Panc1 (cell line): Measurements from ENCODE around the gene ATG4D. TPM values are rescaled to one million over a fixed set of nuclear protein-coding genes. Genes with fewer than 3 reads are reported as not detected.
A peak's percentile ranks its signal among the peaks of the same experiment; 100 is the strongest.

Experiments
- ATAC-seq: fragments of 200-7000 bp; cut with Tn5 transposase; 2 replicates; pipeline ENCODE4 v1.9.1; 2020; ENCODE audit warnings: mild to moderate bottlenecking, moderate library complexity
- BruUV-seq: library from RNA; stranded (reverse); fragments of 400-500 nt; replicated peaks from 2 replicates; lab custom pipeline; 2021; lab: Mats Ljungman, UMichigan
- CTCF ChIA-PET: fragments of 300-600 bp; sonication (Branson Sonifier 250); formaldehyde crosslinking; loops from one replicate; lab custom pipeline; 2022; ENCODE audit warnings: antibody characterized with exemption; lab: Charles Lee
- POLR2A ChIA-PET: fragments of 300-600 bp; sonication (Branson Sonifier 250); formaldehyde crosslinking; loops from one replicate; lab custom pipeline; 2022; ENCODE audit warnings: antibody characterized with exemption; lab: Charles Lee
- DNase-seq: peaks from one replicate; pipeline ENCODE4 v3.0.0-alpha.2; 2010; ENCODE audit warnings: low read depth, low spot score
- H3K27ac ChIP-seq: 2 replicates; pipeline ENCODE4 v1.5.1; 2011; ENCODE audit warnings: mild to moderate bottlenecking, low read length, inconsistent platforms
- H3K27me3 ChIP-seq: fragments of 200-500 bp; sonication (Bioruptor generic); 2 replicates; pipeline ENCODE4 v1.6.0; 2014; ENCODE audit warnings: low read length, inconsistent platforms; ENCODE audit not compliant: control insufficient read depth, insufficient read depth
- H3K36me3 ChIP-seq: fragments of 200-500 bp; sonication (Bioruptor generic); 2 replicates; pipeline ENCODE4 v1.5.1; 2014; ENCODE audit warnings: inconsistent platforms, mild to moderate bottlenecking, low read length, moderate library complexity; ENCODE audit not compliant: control insufficient read depth, insufficient read depth
- H3K4me1 ChIP-seq: 2 replicates; pipeline ENCODE4 v1.5.1; 2011; ENCODE audit warnings: inconsistent platforms, mild to moderate bottlenecking, low read length, moderate library complexity; ENCODE audit not compliant: control insufficient read depth, insufficient read depth
- H3K4me3 ChIP-seq, 2 experiments: 2 replicates each; pipeline ENCODE4 v1.5.1; 2011 to 2012; ENCODE audit warnings: low read depth in 2 of 2, low read length in 2 of 2, mild to moderate bottlenecking in 2 of 2, inconsistent platforms in 1 of 2, moderate library complexity in 1 of 2
- H3K9me3 ChIP-seq: fragments of 200-500 bp; sonication (Bioruptor generic); 2 replicates; pipeline ENCODE4 v1.5.1; 2014; ENCODE audit warnings: low read depth, mild to moderate bottlenecking, inconsistent platforms, low read length, moderate library complexity; ENCODE audit not compliant: control insufficient read depth, insufficient read depth
- CTCF ChIP-seq: fragments of 450-650 bp; IDR thresholded peaks from 2 replicates; pipeline ENCODE4 v1.5.1; 2017; ENCODE audit warnings: mild to moderate bottlenecking
- POLR2AphosphoS5 ChIP-seq: IDR thresholded peaks from 2 replicates; pipeline ENCODE4 v1.6.1; 2012; ENCODE audit warnings: mild to moderate bottlenecking, low read depth, low read length, moderate library complexity
- REST ChIP-seq, 2 experiments: IDR thresholded peaks; 2 replicates each; pipeline ENCODE4 v1.6.1; 2011 to 2012; ENCODE audit warnings: low read depth in 2 of 2, control low read depth in 1 of 2, low read length in 1 of 2, mild to moderate bottlenecking in 1 of 2, moderate library complexity in 1 of 2; ENCODE audit not compliant: insufficient read depth in 1 of 2
- SIN3A ChIP-seq: IDR thresholded peaks from 2 replicates; pipeline ENCODE4 v1.6.1; 2012; ENCODE audit warnings: low read depth, mild to moderate bottlenecking, low read length, moderate library complexity, borderline replicate concordance; ENCODE audit not compliant: insufficient read depth
- TCF7L2 ChIP-seq: IDR thresholded peaks from 2 replicates; pipeline ENCODE4 v1.6.1; 2011; ENCODE audit warnings: mild to moderate bottlenecking, low read depth, low read length, inconsistent platforms
- in situ Hi-C: cut with HindIII; loops from 2 replicates; pipeline ENCODE4 v1.10.0; 2016; ENCODE audit warnings: low sequenced_read_pairs, low pct_unique_long_range_greater_than_20kb
- intact Hi-C: fragments of 100-400 bp; cut with micrococcal nuclease; formaldehyde crosslinking; loops from one replicate; pipeline ENCODE4 v1.10.0; 2022; ENCODE audit not compliant: unreplicated experiment
- total RNA-seq: library from RNA; stranded (reverse); gene quantifications from one replicate; pipeline ENCODE4 v1.2.1, GENCODE V29; 2021; ENCODE audit not compliant: unreplicated experiment

ATG4D gene
- total RNA-seq, 1 experiment from 2014 or later: 28.0 TPM

- DNase-seq (no peak), ATAC-seq (no peak)
- CTCF ChIA-PET: no interaction called here
- POLR2A ChIA-PET: no interaction called here
- in situ Hi-C loops: no loop called here
- Histone ChIP-seq H3K36me3 (no peaks in the 10 kb centered on the region; the same call in 1 of the 2 replicates), H3K4me3 (no peak overlapping the region), H3K27me3 (no peaks in the 10 kb centered on the region), H3K27ac (no peak overlapping the region), H3K4me1 (peaks cover 13% of the 10 kb centered on the region), H3K9me3 (no peaks in the 10 kb centered on the region)
- BruUV-seq: no TSS peak
- TF ChIP-seq SIN3A (no peak), CTCF (no peak), POLR2AphosphoS5 (no peak), REST (IDR thresholded peaks at IDR 0.05; ENCODE audit: insufficient read depth in 1 of 2, low read depth in 2 of 2, low read length in 1 of 2) (no peak), TCF7L2 (no peak)
- intact Hi-C loops: no loop called here
Measured at GRCh38 chr19:10516064-10516385, 27.7 kb upstream of the ATG4D start.

- no peaks in the 10 kb centered on the region for H3K9me3 ChIP-seq
- in situ Hi-C loops: no loop called here
- ChIA-PET POLR2A (no interaction called here), CTCF (interaction anchor here (0.6 to 0.7 kb wide), 2 partner anchors 24 to 51 kb away, joined by 4 read pairs; no protein-coding TSS in a partner anchor)
- peak; percentile 49 for ATAC-seq
- peak overlapping the region; percentile 59 for H3K27ac ChIP-seq
- no peak for DNase-seq
- H3K27me3 ChIP-seq: no peaks in the 10 kb centered on the region
- peaks cover 13% of the 10 kb centered on the region for H3K4me1 ChIP-seq
- H3K4me3 ChIP-seq: peak overlapping the region; percentile 59 to 76
- no peaks in the 10 kb centered on the region; the same call in 1 of the 2 replicates for H3K36me3 ChIP-seq
- no TSS peak for BruUV-seq
- TF ChIP-seq TCF7L2 (no peak), SIN3A (no peak), CTCF (no peak), POLR2AphosphoS5 (no peak), REST (IDR thresholded peaks at IDR 0.05; ENCODE audit: insufficient read depth in 1 of 2, low read depth in 2 of 2, low read length in 1 of 2) (no peak)
- intact Hi-C loops: no loop called here
Measured at GRCh38 chr19:10516671-10517286, 26.9 kb upstream of the ATG4D start.
